ACHN (cell line): ENCODE results near the gene PKNOX2.

Source experiments
- DNase-seq: peaks from one replicate; pipeline ENCODE4 v3.0.0-alpha.2; 2015
- in situ Hi-C: cut with HindIII; loops from 2 replicates; pipeline ENCODE4 v1.10.0; 2017; ENCODE audit warnings: low sequenced_read_pairs, low pct_ligation_motif_present, low pct_unique_long_range_greater_than_20kb

The PKNOX2 gene

DNA sequence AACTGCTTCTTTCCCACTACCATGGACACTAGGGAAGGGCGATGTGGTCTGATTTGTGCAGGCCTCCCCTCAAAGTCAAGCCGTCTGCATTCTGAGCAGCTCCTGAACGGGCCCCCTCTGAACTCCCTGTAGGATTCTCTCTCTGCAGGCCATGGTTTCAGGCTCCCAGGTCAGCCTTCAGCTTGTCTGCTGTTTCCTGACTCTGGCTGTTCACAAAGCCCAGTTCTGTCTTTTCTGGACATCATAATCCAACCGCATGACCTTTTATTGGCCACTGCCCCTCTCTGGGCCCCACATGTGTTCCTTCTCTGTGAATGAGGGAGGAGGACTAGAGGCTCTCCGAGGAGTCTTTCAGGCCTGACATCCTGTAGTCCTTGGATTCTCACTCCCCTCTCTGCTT lies 170.6 kb downstream of the PKNOX2 start:
- in situ Hi-C loops: no loop called here
- no peak for DNase-seq

DNA sequence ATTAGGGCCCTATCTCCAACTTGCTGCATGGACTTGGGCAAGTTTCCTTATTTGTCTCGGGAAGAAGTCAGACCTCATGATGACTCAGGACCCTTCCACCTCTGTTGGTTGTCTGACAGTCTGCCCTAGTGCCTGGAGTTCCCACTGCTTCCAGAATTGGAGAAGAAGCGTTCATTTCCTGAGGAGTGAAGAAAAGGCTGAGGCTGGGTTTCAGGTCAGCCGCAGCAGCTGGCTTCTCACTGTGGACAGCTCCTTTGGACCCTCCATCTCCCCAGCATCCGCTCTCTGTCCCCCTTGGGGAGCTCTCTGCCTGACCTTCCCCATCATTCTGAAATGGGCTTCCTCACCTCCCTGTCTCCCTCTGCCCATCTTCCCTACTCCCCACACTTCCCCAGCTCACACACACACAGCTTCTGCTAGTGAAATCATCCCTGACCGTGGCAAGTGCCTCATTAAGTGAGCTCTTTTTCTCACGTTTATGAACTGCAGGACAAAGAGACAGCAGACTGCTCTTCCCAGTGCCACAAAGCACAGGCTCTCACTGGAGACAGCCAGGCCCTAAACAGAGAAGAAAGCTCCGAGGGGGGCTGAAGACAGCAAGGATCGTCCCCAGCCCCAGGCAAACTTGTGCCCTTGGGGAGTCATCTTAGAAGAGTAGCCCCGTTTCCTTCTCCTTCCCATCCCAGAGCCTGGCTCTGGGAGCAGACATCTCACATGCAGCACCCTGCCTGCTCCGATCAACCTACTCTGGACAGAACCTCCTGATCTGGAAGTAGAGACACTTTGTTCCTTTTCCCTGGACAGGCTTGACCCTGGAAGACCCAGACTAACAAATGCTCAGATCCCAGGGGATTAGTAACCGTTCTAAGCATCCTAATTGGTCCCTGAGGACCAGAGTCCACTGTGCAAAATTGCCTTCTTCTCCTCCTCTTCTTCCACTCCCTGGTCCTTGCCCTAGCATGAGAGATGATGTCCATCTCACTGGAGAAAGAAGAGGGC lies 173.6 kb downstream of the PKNOX2 start:
- in situ Hi-C loops: no loop called here
- DNase-seq: no peak

DNA sequence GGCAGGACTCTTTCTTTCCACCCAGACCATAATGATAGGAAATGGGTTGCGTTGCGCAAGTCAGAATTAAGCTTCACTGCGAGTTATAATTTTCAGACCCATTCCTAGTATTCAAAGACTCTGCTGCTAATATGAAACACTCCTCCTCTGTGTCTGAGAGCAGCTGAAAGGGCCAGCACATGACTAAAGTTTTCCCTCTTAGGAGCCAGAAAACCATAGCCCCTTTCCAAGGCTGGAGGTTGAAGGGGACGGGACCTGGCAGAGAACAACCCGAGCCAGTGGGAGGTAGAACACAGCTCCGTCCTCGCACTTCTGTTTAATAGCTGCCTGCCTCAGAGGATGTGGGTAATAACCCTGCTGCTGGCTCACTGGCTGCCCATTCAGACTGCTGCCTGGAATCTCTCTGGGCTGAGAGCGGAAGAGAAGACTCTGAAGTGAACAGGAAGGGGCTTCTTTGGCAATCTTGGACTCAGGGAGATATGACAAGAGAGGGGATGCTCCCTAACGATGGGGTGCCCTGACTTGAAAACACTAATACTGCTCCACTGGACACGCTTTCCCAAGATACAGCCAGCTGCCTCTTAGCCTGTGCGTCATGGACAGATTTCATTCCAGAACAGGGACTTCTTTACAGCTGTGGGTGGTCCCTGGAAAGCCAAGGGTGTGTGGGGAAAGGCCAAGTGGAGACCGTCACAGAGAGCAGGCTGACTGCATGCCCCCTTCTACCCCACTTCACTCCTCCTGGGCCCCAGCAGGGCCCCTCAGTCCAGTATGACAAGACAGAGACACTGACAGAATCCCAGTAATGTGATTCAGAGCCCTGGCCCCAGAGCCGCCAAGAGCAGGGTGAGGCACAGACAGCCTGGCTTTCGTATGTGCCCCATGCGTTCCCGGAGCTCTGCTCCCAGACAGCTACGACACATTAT lies 174.6 kb downstream of the PKNOX2 start:
- no peak for DNase-seq
- in situ Hi-C loops: no loop called here

DNA sequence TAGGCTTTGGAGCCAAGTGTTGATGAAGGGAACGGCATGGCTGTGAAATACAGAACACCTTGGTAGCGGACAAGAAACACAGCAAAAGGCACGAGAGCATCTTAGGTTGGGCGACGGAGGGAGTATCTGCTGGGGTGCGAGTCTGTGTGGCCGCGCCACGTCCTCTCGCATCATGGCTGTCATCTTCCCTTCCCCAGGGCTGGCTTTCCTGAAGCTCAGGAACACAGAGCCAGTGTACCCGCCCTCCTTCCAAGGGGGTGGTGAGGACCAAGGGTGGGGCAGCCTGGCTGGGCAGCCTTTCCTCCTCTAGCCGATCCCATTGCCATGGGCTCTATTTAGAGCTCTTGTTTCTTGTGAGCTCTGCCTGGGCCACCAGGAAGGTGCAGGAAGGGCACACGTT lies 177.1 kb downstream of the PKNOX2 start:
- in situ Hi-C loops: no loop called here

DNA sequence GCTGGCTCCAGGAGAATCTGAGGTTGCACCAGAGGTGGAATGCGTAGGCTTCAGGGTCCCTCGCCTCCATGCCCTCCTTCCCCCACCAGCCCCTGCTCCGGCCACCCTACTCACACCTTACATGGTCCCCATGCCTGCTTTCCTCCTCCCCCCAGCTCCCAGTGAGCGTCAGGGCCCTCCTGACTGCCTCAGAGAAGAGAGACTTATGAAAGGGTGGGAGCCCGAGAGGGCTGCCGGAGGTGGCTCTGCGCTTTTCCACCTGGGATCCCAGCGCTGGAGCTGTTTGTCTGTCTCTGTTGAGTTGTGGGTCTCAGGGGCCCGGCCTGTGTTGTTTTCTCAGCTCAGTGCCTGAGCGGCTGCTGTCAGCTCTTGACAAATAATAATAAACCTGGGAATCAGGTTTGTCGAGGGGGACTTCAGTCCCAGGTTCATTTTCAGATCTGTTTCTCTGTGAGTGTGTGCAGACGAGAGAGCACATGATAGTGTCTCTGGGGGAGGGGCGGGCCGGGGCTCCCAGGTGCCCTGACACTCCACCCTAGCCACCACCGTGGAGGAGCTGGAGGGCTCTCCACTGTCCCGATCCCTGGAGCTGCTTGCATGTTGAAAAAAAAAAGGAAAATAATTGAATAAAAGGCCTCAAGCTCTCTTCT lies 177.9 kb downstream of the PKNOX2 start:
- no peak for DNase-seq
- in situ Hi-C loops: no loop called here

More for the DNA sequence above, 177.1 kb downstream of the PKNOX2 start:
- DNase-seq: no peak

DNA sequence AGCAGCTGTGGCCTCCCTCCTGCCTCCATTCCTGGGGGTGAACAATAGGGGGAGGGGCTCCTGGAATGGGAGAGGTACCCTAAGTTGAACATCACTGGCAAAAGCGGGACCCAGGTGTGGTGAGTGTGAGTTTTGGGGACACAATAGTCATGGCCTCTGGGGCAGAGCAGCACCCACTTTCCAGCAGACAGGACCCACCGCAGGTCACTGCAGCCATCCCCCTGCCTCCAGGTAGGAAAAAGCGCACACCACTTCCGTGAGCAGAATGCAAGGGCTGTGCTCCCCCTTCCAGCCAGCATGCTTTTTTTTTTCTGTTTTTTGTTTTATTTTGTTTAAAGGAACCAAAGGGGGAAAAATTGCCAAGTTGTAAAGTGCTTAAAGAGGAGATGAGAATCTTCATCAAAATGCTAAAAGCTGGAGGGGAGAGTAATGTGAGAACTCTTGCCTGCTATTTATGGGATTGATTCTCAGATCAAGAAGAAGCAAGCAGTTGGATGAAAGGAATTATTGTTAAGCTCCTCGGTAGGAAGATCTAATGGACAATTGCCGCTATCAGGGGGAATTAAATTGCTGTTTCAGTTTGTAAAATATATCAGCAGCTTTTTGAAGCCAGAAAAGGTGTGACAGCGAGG lies 178.7 kb downstream of the PKNOX2 start:
- in situ Hi-C loops: no loop called here
- no peak for DNase-seq

DNA sequence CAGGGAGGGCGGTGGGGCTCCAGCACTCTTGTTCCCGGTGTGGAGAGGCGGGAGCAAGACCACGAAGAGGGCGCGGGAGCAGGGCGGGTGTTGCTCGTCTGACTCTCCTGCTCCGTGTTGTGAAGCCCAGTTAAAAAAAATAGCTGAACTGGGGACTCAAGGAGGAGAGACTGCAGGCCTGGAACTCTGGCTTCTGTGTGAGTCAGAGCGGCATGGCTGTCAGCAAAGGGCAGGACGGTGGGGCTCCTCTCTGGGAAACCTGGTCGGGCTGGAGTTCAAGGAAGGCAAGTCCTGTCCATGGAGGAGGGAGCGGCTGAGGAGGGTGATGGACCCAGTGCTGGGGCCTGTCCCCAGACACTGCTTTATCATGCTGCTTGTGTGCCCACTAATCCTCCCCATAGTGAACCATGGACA lies 179.2 kb downstream of the PKNOX2 start:
- in situ Hi-C loops: no loop called here
- no peak for DNase-seq

DNA sequence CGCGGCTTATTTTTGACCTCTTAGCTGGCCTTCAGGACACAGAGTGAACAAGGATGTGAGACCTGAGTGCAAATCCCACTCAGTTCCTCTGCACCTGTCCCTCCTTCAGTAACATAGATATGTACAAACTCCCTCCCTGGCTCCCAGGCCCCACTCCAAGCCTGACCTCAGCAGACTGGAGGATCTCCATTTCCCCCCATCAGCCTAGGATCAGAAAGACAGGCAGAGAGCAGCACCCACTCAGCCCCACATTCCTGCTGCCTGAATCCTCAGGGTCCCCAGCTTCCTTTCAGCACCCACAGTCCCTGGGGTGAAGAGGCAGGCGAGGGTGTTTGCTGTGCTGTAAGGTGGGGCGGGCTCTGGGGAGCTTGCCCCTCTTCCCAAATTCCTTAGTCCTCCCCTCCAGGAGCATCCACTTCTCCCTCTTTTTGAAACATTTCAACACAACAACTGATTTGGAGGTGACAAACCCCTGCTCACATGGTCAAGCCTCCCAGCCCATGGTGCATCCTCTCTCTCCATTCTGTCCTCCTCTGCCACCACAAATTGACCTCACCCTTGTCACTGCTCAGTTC lies 180.4 kb downstream of the PKNOX2 start:
- no peak for DNase-seq
- in situ Hi-C loops: no loop called here

DNA sequence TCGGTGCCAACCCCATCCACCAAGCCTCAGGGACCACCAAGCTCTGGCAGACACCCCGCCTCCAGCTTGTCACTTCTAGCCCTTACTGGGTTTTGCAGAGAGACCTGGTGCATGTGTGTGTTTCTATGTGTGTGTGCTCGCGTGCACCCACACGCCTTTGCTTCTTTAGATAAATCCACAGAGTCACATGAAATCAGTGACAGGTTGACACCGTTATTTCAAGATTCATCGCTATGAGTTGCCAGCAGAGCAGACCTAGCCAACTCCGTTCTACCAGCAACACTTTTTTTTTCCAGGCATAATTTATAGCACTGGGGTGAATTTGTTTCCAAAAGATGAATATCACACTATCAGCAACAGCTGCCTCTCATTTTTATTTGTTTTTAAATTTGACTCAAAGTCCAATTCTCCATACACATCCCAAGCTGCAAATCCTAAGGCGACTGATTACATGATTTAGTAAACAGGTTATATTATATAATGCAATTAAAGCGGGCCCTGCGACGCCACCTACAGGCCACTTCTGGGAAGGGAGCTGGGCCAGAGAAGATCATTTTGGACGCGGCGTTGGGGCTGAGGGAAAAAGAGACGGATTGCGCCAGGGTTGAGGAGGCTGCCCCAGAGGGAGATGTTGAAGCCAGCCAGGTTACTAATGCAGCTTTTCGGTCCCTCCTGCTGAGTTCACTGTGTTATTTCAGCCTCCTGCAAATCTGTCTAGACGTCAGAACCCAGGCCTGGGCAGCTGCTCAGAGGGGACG lies 181.0 kb downstream of the PKNOX2 start:
- DNase-seq: peak; percentile 33
- in situ Hi-C loops: no loop called here

DNA sequence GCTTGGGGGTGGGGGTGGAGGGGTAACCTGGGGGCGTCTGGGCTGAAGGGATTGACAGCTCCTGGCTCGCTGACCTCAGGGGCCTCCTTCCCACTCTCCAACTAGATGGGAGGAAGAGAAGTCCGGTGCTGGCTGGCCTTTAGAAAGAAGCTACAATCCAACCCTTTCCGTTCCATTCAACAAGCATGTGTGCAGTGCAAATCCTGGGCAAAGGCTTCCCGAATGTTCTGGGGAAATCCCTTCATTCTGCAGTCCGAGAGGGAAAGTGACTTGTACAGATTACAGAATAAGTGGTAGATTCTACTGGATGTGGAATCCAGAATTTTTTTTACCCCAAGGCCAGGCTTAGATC lies 181.6 kb downstream of the PKNOX2 start:
- in situ Hi-C loops: no loop called here
- DNase-seq: no peak

DNA sequence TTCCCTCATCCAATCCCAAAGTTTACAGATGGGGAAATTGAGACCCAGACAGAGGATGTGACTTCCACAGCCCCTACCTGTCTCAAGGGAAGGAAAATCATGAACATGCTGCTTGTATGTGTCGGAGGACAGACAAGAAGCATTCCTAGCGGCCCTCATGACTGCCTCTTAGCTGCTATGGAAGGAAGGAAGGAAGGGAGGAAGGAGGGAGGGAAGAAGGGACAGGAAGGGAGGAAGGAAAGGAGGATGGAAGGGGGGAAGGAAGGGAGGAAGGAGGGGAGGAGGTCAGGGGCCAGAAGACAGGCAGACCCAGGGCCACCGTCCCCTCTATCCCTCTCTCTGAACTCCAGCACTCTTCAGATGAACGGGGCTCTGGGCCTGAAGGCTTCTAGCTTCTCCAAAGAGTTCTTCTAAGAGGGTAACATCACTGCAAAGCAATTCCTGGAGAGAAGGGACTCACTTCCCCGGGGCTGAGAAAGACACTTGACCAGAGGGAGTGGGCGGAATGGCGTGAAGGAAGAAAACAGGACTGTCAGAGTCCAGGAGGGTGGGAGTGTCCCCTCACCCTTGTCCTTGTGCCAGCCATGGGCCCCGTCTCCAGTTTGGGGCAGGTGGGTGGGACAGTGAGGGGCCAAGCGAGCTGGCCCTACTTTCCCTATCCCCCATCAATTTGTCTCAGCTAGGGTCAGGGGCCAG lies 182.2 kb downstream of the PKNOX2 start:
- no peak for DNase-seq
- in situ Hi-C loops: no loop called here

DNA sequence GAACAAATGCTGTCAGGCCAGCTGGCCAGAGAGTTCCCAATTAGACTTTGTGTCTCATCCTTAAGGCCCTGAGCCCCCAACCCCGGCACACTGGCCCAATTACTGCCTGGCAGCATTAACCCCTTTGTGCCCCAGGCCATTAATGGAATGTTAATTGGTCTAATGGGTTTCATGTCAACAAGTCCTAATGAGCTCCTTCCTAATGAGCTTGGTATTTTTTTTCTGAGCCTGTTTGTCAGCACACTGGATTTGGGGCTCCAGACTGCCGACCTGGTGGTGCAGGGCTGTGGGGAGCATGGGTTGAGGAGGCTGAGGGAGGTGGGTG lies 182.7 kb downstream of the PKNOX2 start:
- no peak for DNase-seq

DNA sequence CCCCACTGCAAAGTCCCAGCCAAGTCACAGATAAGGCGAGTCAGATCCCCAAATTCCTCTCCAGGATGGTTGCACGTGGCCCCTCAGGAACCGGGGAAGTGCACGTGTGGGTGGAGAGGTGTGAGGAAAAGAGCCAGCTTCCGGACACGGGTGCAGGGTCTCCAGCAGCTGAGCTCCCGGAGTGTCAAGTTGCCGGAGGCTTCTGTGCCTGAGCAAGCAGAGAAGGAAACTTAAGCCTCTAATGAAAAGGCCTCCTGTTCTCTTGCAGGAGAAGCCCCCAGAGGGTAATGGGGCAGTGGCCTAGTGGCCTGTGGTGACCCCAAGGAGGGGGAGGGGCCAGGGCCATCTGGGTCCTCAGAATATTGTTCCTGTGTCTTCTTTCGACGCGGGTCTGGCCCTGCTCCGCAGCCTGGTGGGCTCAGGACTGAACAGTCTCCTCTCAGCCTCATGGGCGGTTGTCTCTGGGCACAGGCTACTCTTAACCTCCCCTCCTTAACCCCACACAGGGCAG lies 183.6 kb downstream of the PKNOX2 start:
- in situ Hi-C loops: no loop called here
- no peak for DNase-seq

More for the DNA sequence above, 182.7 kb downstream of the PKNOX2 start:
- in situ Hi-C loops: no loop called here

DNA sequence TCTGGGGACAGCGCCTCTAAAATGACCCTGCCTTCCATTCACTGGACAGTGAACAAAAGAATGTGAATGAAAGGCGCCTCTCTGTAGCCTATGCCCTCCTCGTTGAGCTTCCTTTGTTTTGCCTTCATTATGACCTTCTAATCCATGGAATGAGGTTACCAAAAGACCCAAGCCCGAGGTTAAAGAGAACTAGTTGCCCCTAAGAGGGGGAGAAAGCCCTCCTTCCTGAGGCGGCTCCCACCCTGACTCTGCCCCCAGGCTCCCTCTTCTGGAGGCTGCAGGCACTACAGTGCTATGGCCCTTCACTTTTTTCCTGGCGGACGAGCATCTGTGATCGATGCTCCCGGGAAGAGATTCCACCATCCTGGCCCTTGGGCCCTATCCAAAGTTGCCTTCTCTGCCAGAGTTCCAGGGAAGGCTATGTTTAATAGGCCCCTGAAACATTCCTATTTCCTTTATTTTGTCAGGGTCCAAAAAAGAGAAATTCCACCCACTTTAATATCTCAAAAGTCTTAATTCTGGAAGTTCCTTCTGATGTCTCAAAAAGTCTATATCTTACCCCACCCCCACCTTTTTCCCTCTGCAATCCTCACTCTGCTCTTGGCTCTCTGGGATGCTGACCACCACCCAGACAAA lies 184.2 kb downstream of the PKNOX2 start:
- DNase-seq: peak; percentile 14
- in situ Hi-C loops: no loop called here

DNA sequence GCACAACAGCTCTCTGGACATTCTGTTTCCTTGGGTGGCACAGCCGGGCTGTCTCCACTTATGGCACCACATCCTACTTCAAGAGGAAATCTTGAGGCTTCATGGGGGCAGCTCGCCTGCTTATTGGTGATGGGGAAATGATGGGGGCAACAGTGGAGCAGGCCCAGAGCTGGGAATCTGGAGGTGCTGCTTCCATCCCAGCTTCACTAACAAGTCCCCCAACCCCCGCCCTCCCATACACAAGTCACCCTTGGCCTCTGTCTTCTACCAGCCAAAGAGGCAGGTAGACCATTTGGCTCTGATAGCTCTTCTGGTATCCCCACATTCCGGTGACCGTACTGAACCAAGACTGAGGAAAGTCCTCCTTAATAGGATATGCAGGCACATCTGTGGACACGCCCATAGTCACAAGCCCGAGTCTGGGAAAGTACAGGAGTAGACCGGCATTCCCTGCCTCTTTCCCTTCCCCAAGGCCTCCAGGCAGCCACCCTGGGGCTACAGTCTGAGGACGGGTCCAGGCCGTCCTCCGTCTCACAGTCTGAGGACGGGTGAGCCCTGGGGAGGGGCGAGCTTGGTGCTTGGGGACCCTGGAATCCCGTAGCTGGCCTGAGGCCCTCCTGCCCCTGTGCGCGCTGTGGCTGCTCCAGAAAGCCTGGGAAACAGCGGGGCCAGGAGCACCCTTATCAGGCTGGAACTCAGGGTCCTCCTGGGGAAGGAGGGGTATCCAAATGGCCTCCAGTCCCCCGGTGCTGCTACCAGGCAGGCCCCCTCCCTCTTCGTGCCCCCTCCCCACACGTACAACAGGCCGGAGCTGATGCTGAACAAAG lies 185.9 kb downstream of the PKNOX2 start:
- in situ Hi-C loops: no loop called here
- DNase-seq: no peak
